ENCODE data around the gene FRS2.

- TF ChIP-seq, protein P1, sequence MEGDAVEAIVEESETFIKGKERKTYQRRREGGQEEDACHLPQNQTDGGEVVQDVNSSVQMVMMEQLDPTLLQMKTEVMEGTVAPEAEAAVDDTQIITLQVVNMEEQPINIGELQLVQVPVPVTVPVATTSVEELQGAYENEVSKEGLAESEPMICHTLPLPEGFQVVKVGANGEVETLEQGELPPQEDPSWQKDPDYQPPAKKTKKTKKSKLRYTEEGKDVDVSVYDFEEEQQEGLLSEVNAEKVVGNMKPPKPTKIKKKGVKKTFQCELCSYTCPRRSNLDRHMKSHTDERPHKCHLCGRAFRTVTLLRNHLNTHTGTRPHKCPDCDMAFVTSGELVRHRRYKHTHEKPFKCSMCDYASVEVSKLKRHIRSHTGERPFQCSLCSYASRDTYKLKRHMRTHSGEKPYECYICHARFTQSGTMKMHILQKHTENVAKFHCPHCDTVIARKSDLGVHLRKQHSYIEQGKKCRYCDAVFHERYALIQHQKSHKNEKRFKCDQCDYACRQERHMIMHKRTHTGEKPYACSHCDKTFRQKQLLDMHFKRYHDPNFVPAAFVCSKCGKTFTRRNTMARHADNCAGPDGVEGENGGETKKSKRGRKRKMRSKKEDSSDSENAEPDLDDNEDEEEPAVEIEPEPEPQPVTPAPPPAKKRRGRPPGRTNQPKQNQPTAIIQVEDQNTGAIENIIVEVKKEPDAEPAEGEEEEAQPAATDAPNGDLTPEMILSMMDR (IDR thresholded peaks at IDR 0.05) = no peak
- TF ChIP-seq POLR2A (IDR thresholded peaks at IDR 0.05) = no peak
- no peak for TF ChIP-seq EP300 (IDR thresholded peaks at IDR 0.05)
Observed at GRCh38 chr12:69588527-69588926, 118.3 kb downstream of the FRS2 start.

Data from ovary (tissue), 3 donors.